Endothelial cell of umbilical vein (primary cell): ENCODE measurements around the gene TENT5C.

Experiments
- CTCF ChIP-seq, 2 donors: IDR thresholded peaks; 1 replicate in 1 of 2; 2 replicates in 1 of 2; pipeline ENCODE4 v1.5.1; 2011; ENCODE audit warnings: low read length in 2 of 2, mild to moderate bottlenecking in 2 of 2, moderate library complexity in 2 of 2, control low read depth in 1 of 2, inconsistent platforms in 1 of 2, low read depth in 1 of 2; ENCODE audit not compliant: insufficient read depth in 1 of 2; ENCODE audit errors: extremely low read depth in 1 of 2
- EZH2 ChIP-seq: IDR thresholded peaks from 2 replicates; pipeline ENCODE4 v1.6.1; 2012; ENCODE audit warnings: borderline replicate concordance, low read depth, mild to moderate bottlenecking, moderate library complexity, low read length, inconsistent platforms; ENCODE audit not compliant: severe bottlenecking
- JUN ChIP-seq: IDR thresholded peaks from 2 replicates; pipeline ENCODE4 v1.6.1; 2011; ENCODE audit warnings: borderline replicate concordance, low read depth; ENCODE audit not compliant: insufficient read length, insufficient read depth
- MAX ChIP-seq: IDR thresholded peaks from 2 replicates; pipeline ENCODE4 v1.6.1; 2011; ENCODE audit not compliant: insufficient read depth, insufficient read length
- POLR2A ChIP-seq: IDR thresholded peaks from 2 replicates; pipeline ENCODE4 v1.6.1; 2012; ENCODE audit warnings: low read depth, mild to moderate bottlenecking, control low read depth, low read length
- POLR2AphosphoS5 ChIP-seq: IDR thresholded peaks from 2 replicates; pipeline ENCODE4 v1.6.1; 2012; ENCODE audit warnings: low read depth, mild to moderate bottlenecking, control low read depth, low read length, moderate library complexity; ENCODE audit not compliant: insufficient read depth

- TF ChIP-seq JUN (no peak), CTCF (IDR thresholded peaks at IDR 0.05; ENCODE audit: extremely low read depth in 1 of 2, insufficient read depth in 1 of 2, low read depth in 1 of 2, low read length in 2 of 2) (no peak), MAX (no peak), POLR2A (no peak), EZH2 (no peak), POLR2AphosphoS5 (no peak)
Measured at GRCh38 chr1:117600966-117601365, 4.9 kb upstream of the TENT5C start.
